ENCODE measurements around the gene PRUNE2. TPM values are rescaled to one million over a fixed set of nuclear protein-coding genes. Genes with fewer than 3 reads are reported as not detected.

Gene PRUNE2
- total RNA-seq, 2 experiments from 2014 or later: 0.38 to 0.44 TPM

DNA sequence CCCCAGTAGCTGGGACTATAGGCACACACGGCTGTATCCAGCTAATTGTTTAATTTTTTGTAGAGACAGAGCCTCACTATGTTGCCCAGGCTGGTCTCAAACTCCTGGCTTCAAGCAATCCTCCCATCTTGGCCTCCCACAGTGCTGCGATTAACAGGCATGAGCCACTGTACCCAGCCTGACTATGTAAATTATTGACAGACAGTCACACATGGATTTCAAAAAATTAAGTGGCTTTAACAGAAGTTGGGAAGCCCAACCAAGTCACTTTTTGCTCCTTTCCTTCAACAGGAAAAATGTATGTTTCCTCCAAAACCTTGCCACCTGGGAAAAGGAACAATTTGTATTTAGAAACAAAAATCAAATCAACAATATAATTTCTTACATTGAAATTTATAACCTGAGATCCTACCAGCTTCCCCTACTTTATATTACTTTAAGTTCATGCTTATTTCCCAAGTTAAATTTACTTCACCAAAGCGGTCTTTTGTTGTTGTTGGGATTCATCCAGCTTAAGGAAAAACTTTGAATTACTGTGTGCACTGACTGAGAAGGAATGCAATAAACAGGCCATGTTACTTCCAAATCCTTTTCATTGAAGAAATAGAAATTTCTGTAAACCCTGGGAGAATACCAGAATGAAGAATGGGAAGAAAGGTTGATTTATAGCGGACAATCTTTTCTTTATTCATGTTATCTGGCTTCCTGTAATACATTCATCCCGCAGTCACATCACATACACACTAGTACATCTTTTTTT lies 133.0 kb downstream of the PRUNE2 start:
- H3K9me3 ChIP-seq (ENCODE audit: low read length): no peaks in the 10 kb centered on the region

DNA sequence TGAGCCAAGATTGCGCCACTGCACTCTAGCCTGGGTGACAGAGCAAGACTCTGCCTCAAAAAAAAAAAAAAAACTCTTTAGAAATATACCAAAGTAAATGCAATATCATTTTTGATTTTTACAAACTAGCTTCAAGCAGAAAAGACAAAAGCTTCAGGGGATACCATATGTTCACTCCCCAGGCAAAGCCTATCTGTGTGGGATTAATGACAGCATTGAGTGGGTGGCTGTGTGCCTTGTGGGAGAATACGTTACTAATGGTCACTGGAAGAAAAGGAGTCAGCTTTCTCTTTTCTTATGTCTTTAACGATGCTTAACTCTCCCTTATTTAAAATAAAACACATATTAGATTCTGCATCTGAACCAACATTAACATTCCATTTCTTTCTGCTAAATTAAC lies 139.8 kb downstream of the PRUNE2 start:
- Histone ChIP-seq H3K9me2 (ENCODE audit: insufficient read depth, low read length) (no peaks in the 10 kb centered on the region), H3K9me3 (ENCODE audit: low read length) (no peaks in the 10 kb centered on the region), H3K4me1 (ENCODE audit: insufficient read depth, low read length, poor library complexity, severe bottlenecking) (no peaks in the 10 kb centered on the region), H3K4me3 (ENCODE audit: low read depth, low read length, poor library complexity, severe bottlenecking) (no peak overlapping the region), H4K20me1 (ENCODE audit: insufficient read depth, low read length) (no peaks in the 10 kb centered on the region), H3K4me2 (ENCODE audit: low read length) (no peak overlapping the region), H3K36me3 (ENCODE audit: insufficient read depth, low read length) (no peaks in the 10 kb centered on the region), H3K27ac (ENCODE audit: low read depth, low read length, poor library complexity, severe bottlenecking) (no peak overlapping the region), H2AFZ (ENCODE audit: low read length) (no peak overlapping the region), H3K79me2 (ENCODE audit: insufficient read depth, low read depth, low read length) (no peaks in the 10 kb centered on the region)
- TF ChIP-seq, protein P1, sequence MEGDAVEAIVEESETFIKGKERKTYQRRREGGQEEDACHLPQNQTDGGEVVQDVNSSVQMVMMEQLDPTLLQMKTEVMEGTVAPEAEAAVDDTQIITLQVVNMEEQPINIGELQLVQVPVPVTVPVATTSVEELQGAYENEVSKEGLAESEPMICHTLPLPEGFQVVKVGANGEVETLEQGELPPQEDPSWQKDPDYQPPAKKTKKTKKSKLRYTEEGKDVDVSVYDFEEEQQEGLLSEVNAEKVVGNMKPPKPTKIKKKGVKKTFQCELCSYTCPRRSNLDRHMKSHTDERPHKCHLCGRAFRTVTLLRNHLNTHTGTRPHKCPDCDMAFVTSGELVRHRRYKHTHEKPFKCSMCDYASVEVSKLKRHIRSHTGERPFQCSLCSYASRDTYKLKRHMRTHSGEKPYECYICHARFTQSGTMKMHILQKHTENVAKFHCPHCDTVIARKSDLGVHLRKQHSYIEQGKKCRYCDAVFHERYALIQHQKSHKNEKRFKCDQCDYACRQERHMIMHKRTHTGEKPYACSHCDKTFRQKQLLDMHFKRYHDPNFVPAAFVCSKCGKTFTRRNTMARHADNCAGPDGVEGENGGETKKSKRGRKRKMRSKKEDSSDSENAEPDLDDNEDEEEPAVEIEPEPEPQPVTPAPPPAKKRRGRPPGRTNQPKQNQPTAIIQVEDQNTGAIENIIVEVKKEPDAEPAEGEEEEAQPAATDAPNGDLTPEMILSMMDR (conservative IDR thresholded peaks at IDR 0.05; ENCODE audit: low read length): no peak
- no peak for TF ChIP-seq EZH2phosphoT487 (IDR thresholded peaks at IDR 0.05; ENCODE audit: borderline replicate concordance, low read depth, low read length)
- no peak for DNase-seq (ENCODE audit: low spot score)
- BruUV-seq (replicated peaks): no TSS peak
- intact Hi-C loops (cut with micrococcal nuclease; ENCODE audit: unreplicated experiment): no loop called here
- ChIA-PET CTCF (ENCODE audit: unreplicated experiment) (no interaction called here), POLR2A (interaction anchor here (0.6 to 0.7 kb wide), 2 partner anchors 18 to 364 kb away, joined by 3 to 4 read pairs; no protein-coding TSS in a partner anchor)

More for the DNA sequence above, 133.0 kb downstream of the PRUNE2 start:
- no peaks in the 10 kb centered on the region for H3K79me2 ChIP-seq (ENCODE audit: insufficient read depth, low read depth, low read length)
- H2AFZ ChIP-seq (ENCODE audit: low read length): no peak overlapping the region
- ChIA-PET POLR2A (interaction anchor here (0.7 to 0.8 kb wide), 2 partner anchors 212 to 314 kb away, joined by 3 read pairs; no protein-coding TSS in a partner anchor), CTCF (ENCODE audit: unreplicated experiment) (no interaction called here)
- H3K4me2 ChIP-seq (ENCODE audit: low read length): no peak overlapping the region
- H3K36me3 ChIP-seq (ENCODE audit: insufficient read depth, low read length): no peaks in the 10 kb centered on the region
- no TSS peak for BruUV-seq (replicated peaks)
- no peak overlapping the region for H3K4me3 ChIP-seq (ENCODE audit: low read depth, low read length, poor library complexity, severe bottlenecking)
- H3K4me1 ChIP-seq (ENCODE audit: insufficient read depth, low read length, poor library complexity, severe bottlenecking): no peaks in the 10 kb centered on the region
- no peaks in the 10 kb centered on the region for H3K9me2 ChIP-seq (ENCODE audit: insufficient read depth, low read length)
- H4K20me1 ChIP-seq (ENCODE audit: insufficient read depth, low read length): no peaks in the 10 kb centered on the region
- no peak overlapping the region for H3K27ac ChIP-seq (ENCODE audit: low read depth, low read length, poor library complexity, severe bottlenecking)
- no peak for TF ChIP-seq EZH2phosphoT487 (IDR thresholded peaks at IDR 0.05; ENCODE audit: borderline replicate concordance, low read depth, low read length)
- TF ChIP-seq, protein P1 (conservative IDR thresholded peaks at IDR 0.05; ENCODE audit: low read length): no peak
- no peak for DNase-seq (ENCODE audit: low spot score)
- intact Hi-C loops (cut with micrococcal nuclease; ENCODE audit: unreplicated experiment): loop anchor here (2.0 kb wide), 1 partner anchor 36 kb away; no protein-coding TSS in a partner anchor

DNA sequence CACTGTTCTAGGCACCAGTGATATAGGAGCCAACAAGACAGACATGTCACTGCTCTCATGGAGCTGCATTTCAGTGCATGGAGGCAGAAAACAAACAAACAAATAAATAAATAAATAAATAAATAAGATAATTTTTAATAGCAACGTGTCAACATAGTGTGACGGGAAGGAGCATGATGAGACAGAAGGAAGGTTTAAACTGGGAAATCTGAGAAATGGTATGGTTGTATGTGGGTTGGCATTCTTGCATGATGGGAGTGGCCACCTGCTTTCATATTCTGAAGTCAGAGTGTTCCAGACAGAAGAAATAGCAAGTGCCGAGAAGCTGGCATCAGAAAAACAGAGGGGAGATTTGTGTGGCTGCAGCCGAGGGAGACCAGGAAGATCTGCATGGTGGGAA lies 141.8 kb downstream of the PRUNE2 start, which contains the start of gene PCA3:
Gene PCA3 (plus strand): TSS at position 301 of the 400 bp plus-strand sequence.
- ChIA-PET POLR2A (no interaction called here), CTCF (ENCODE audit: unreplicated experiment) (no interaction called here)
- Histone ChIP-seq H4K20me1 (ENCODE audit: insufficient read depth, low read length) (no peaks in the 10 kb centered on the region), H2AFZ (ENCODE audit: low read length) (no peak within 1 kb of the TSS), H3K4me1 (ENCODE audit: insufficient read depth, low read length, poor library complexity, severe bottlenecking) (peaks cover 5% of the 10 kb centered on the region), H3K9me3 (ENCODE audit: low read length) (no peaks in the 10 kb centered on the region), H3K79me2 (ENCODE audit: insufficient read depth, low read depth, low read length) (no peaks in the 10 kb centered on the region), H3K36me3 (ENCODE audit: insufficient read depth, low read length) (no peaks in the 10 kb centered on the region), H3K9me2 (ENCODE audit: insufficient read depth, low read length) (no peaks in the 10 kb centered on the region), H3K27ac (ENCODE audit: low read depth, low read length, poor library complexity, severe bottlenecking) (no peak within 1 kb of the TSS), H3K4me2 (ENCODE audit: low read length) (no peak within 1 kb of the TSS), H3K4me3 (ENCODE audit: low read depth, low read length, poor library complexity, severe bottlenecking) (no peak within 1 kb of the TSS)
- TF ChIP-seq, protein P1 (conservative IDR thresholded peaks at IDR 0.05; ENCODE audit: low read length): no peak
- TF ChIP-seq EZH2phosphoT487 (IDR thresholded peaks at IDR 0.05; ENCODE audit: borderline replicate concordance, low read depth, low read length): no peak
- no peak for DNase-seq (ENCODE audit: low spot score)
- intact Hi-C loops (cut with micrococcal nuclease; ENCODE audit: unreplicated experiment): no loop called here
- no TSS peak for BruUV-seq (replicated peaks)

All from OCI-LY7 (cell line).